HFF-Myc (cell line): Measurements from ENCODE around the gene GAS7.

Experiments
- DNase-seq: peaks from one replicate; pipeline ENCODE4 v3.0.0-alpha.2; 2011; ENCODE audit warnings: low read depth; ENCODE audit errors: extremely low read depth
- H3K4me3 ChIP-seq: replicated peaks from 2 replicates; pipeline ENCODE4 v1.5.1; 2011; ENCODE audit warnings: low read depth, mild to moderate bottlenecking, control low read depth, low read length
- TF ChIP-seq, protein P1 (sequence below): IDR thresholded peaks from 2 replicates; pipeline ENCODE4 v1.5.1; 2012; ENCODE audit warnings: mild to moderate bottlenecking, low read depth, low read length, control low read depth; ENCODE audit errors: missing control alignments

The GAS7 gene

DNA sequence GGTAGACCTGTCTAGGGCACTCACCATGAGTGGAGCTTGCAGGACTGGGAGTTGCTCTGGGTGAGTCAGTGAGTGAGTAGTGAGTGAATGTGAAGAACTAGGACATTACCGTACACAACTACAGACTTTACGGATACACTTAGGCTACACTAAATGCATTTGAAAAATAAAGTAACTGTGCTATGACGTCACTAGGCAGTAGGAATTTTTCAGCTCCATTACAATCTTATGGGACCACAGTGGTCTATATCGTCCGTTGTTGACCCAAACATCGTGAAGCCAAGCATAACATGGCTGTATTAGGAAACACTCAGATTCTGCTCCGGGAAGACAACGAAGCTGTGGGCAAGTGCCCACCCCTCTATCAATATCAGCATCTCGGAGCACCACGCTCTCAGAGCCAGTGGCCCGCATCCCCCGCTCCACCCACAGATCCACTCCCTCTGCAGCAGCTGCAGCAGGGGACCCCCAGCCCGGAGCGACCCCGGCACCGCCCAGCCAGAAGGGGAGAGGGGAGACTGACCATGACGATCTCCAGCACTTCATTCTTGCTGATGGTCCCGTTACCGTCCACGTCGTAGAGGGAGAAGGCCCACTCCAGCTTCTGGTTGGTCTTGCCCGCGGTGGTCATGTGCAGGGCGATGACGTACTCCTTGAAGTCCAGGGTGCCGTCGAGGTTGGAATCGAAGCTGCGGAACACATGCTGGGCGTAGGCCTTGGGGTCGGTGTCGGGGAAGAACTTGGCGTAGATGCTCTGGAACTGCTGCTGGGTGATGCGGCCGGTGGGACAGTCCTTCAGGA is 293.9 kb downstream of the GAS7 start:
- TF ChIP-seq, protein P1, sequence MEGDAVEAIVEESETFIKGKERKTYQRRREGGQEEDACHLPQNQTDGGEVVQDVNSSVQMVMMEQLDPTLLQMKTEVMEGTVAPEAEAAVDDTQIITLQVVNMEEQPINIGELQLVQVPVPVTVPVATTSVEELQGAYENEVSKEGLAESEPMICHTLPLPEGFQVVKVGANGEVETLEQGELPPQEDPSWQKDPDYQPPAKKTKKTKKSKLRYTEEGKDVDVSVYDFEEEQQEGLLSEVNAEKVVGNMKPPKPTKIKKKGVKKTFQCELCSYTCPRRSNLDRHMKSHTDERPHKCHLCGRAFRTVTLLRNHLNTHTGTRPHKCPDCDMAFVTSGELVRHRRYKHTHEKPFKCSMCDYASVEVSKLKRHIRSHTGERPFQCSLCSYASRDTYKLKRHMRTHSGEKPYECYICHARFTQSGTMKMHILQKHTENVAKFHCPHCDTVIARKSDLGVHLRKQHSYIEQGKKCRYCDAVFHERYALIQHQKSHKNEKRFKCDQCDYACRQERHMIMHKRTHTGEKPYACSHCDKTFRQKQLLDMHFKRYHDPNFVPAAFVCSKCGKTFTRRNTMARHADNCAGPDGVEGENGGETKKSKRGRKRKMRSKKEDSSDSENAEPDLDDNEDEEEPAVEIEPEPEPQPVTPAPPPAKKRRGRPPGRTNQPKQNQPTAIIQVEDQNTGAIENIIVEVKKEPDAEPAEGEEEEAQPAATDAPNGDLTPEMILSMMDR, result no peak
- no peak overlapping the region for H3K4me3 ChIP-seq
- DNase-seq, result no peak

DNA sequence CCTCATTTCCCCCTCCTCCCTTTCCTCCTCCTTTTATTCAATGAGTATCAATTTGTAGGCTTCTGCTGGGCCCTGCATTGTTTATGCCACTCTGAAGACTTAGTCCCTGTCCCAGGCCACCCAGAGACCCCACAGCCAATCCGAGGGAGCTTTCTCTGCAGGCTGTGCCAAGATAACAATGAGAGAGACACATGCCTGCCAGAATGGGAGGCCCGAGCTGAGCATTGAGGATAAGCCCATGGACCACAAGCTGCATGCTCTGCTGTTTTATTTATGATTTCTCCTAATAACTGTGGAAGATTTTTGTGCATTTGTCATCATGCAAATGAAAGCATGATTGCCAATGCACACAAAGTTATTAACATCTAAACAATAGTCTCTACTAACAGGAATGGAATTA is 296.3 kb downstream of the GAS7 start:
- TF ChIP-seq, protein P1, result no peak
- H3K4me3 ChIP-seq, result no peak overlapping the region
- no peak for DNase-seq

- TF ChIP-seq, protein P1, result no peak
- no peak overlapping the region for H3K4me3 ChIP-seq
- DNase-seq, result no peak
Measured at GRCh38 chr17:9900784-9901183, 297.6 kb downstream of the GAS7 start.

DNA sequence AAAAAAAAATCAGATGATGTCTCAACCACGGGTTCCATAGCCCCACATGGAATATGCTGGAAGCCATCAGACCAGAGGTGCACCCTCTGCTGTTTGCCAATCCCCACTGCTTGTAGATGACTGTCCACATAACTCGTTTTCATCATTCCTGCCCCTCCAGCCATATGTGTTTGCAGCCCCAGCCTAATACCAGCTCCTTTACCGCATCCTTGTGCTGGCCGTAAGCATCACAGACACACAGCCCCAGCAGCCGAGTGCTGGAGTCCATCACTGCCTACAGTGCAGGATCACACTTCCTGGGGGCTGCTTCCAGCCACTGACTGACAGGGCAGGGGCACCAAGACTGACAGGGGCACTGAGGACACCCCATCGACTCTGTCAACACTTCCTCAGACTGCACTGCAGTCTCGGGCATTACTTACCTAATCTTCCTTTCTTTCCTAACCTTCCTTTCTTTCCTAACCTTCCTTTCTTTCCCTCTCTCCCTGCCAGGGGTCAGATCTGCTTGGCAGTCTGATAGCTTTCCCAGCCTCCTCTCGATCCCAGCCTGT is 298.3 kb downstream of the GAS7 start:
- H3K4me3 ChIP-seq, result no peak overlapping the region
- TF ChIP-seq, protein P1, result no peak
- DNase-seq, result no peak

GRCh38 chr17:9899280-9900043 is 298.9 kb downstream of the GAS7 start:
- DNase-seq, result no peak
- no peak overlapping the region for H3K4me3 ChIP-seq
- TF ChIP-seq, protein P1, result no peak

DNA sequence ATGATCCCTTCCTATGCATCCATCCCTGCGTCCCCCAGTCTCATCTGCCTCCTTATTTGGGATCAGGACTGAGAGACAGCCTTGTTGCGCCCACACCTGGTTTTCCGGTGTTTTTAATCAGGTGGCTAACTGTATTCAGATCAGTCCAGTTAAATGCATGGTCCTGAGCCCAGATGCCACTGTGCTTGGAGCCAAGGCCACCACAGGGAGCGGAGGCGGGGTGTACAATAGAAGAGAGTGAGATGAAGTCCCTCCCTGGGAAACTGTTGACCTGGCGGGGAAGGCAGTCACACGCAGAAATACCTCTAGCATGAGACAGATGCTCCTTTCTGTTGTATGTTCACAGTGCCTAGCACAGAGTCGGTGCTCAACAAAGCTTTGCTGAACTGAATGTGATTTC is 299.6 kb downstream of the GAS7 start:
- DNase-seq, result no peak
- TF ChIP-seq, protein P1, result no peak
- H3K4me3 ChIP-seq, result no peak overlapping the region
